Activated naive CD8-positive, alpha-beta T cell (primary cell): ENCODE results near the gene ADAMTS17.
"Not testable (repeated sequence)": the region's sequence is repeated elsewhere in the genome, so short reads cannot be mapped to it uniquely, and the experiment has no call there.

Experiments used
- H3K27ac Mint-ChIP-seq: one replicate; pipeline ENCODE4 v1.8.0; 2021; ENCODE audit warnings: mixed read lengths
- H3K27me3 Mint-ChIP-seq: one replicate; pipeline ENCODE4 v1.8.0; 2021; ENCODE audit warnings: mixed read lengths
- H3K36me3 Mint-ChIP-seq: one replicate; pipeline ENCODE4 v1.8.0; 2021; ENCODE audit warnings: mixed read lengths
- H3K4me1 Mint-ChIP-seq: one replicate; pipeline ENCODE4 v1.8.0; 2021; ENCODE audit warnings: low read depth, mixed read lengths
- H3K4me3 Mint-ChIP-seq: one replicate; pipeline ENCODE4 v1.8.0; 2021; ENCODE audit warnings: mild to moderate bottlenecking, mixed read lengths
- H3K9me3 Mint-ChIP-seq: one replicate; pipeline ENCODE4 v1.8.0; 2021; ENCODE audit warnings: low read depth, mixed read lengths

The ADAMTS17 gene

DNA sequence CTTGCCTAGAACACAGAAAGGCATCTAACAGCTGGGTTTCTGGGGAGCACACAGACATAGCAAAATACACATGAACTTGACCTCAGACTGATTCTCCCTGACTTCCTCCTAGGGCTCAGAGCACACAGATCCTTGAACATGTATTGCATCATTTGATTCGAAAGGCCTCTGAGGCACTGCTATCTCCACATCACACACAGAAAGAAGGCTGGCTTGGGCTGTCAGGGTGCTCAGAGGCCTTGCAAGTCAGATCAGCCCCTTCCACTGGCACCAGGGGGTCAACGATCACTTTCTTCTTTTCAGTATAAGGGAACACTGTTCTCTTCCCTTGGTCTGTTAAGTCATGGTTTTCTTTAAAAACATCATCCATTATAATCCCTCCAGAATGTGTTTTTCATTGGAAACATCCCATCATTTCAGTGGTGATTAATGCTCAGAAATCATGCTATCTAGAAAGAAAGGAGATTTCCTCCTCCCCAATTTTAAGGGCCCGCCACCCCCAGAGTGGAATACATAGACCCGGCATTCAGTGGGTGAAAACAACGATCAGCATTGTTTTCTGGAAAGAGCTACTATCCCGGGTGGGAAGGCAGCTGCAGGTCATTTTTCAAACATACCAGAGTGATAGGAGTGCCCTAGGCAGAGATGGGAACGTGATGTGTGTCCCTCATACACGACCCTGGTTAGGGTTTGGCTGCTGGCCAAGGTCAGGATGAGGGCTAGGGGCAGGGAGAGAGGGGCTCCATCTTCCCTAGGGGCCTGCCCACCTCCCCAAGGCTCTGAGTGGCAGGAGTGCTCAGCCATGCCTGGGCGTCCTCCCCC is 355.3 kb downstream of the ADAMTS17 start:
- H3K27ac Mint-ChIP-seq = no peak overlapping the region
- no peak overlapping the region for H3K4me3 Mint-ChIP-seq
- no peaks in the 10 kb centered on the region for H3K9me3 Mint-ChIP-seq
- H3K4me1 Mint-ChIP-seq = no peaks in the 10 kb centered on the region
- H3K36me3 Mint-ChIP-seq = peaks cover 12% of the 10 kb centered on the region
- H3K27me3 Mint-ChIP-seq = no peaks in the 10 kb centered on the region

DNA sequence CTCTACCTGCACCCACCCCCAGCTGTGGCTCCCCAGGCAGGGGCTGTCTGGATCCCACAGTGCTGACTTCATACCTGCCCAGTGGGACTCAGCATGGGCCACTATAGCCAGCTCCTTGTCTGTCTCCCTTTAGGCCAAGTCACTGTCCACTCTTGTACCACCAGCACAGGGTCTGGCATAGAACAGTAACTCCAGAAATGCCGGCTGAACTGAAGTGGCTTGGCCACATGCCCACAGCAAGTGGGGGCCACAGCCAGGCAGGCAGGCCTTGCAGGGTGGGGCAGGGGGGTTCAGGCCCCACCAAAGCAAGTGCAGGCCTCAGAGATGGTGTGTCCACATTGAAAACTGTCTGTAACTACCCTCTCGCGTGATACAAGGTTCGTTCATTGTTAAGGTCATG is 355.9 kb downstream of the ADAMTS17 start:
- no peaks in the 10 kb centered on the region for H3K4me1 Mint-ChIP-seq
- H3K36me3 Mint-ChIP-seq = peaks cover 12% of the 10 kb centered on the region
- no peak overlapping the region for H3K27ac Mint-ChIP-seq
- no peaks in the 10 kb centered on the region for H3K27me3 Mint-ChIP-seq
- no peak overlapping the region for H3K4me3 Mint-ChIP-seq
- no peaks in the 10 kb centered on the region for H3K9me3 Mint-ChIP-seq

DNA sequence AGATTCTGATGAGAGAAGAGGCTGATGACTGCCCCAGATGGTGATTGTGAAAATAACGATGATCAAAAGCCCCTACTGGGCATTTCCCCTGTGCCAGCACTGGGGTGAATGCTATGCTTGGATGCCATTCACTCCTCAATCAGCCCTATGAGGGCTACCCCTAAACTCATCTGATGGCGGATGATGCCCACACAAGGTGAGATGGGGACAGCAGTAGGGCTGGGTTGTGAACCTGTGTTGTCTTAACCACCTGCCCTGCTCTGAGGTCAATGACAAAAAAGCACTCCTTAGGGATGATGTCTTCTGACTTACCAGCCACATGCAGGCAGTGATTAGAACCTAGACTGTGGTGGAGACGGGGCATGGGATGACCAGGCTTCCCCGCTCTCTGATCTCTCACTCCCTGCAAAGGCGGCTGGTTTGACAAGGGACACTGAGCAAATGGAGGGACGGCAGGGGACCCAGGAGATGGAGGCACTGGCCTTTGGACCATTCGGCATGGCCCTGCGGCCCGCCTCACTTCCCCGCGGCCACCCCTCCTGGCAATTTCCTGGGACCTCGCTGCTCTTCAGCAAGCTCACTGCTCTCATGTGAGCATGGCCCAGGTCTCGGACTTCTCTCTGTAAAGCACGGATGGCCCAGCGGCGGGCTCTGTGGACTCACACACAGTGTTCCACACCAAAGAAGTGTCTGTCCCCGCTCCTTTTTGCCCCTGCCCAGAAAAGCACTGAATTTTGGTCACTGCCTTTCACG is 357.1 kb downstream of the ADAMTS17 start:
- Mint-ChIP-seq H3K4me1 (no peaks in the 10 kb centered on the region), H3K27me3 (no peaks in the 10 kb centered on the region), H3K4me3 (no peak overlapping the region), H3K36me3 (peaks cover 12% of the 10 kb centered on the region), H3K27ac (no peak overlapping the region), H3K9me3 (no peaks in the 10 kb centered on the region)

DNA sequence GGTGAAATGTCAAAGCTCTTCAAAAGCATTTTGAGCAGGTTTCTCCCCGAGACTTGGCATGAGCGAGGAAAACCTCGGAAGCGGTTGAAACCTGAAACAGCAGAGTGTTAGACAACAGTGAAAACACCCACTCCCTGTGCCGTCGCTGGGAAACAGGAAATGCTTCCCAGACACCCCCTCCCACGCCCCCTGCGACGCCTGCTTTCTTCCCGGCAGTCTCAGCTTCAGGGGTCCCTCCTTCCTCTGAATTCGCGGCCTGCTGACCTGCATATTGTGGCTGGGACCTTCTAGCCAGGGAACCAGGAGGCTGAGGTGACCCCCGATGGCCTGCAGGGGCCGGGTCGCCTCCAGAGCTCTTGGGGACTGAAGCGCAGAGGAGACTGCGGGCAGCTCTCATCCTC is 357.9 kb downstream of the ADAMTS17 start:
- no peak overlapping the region for H3K27ac Mint-ChIP-seq
- H3K36me3 Mint-ChIP-seq = peaks cover 9% of the 10 kb centered on the region
- no peaks in the 10 kb centered on the region for H3K4me1 Mint-ChIP-seq
- no peaks in the 10 kb centered on the region for H3K9me3 Mint-ChIP-seq
- H3K27me3 Mint-ChIP-seq = no peaks in the 10 kb centered on the region
- no peak overlapping the region for H3K4me3 Mint-ChIP-seq

DNA sequence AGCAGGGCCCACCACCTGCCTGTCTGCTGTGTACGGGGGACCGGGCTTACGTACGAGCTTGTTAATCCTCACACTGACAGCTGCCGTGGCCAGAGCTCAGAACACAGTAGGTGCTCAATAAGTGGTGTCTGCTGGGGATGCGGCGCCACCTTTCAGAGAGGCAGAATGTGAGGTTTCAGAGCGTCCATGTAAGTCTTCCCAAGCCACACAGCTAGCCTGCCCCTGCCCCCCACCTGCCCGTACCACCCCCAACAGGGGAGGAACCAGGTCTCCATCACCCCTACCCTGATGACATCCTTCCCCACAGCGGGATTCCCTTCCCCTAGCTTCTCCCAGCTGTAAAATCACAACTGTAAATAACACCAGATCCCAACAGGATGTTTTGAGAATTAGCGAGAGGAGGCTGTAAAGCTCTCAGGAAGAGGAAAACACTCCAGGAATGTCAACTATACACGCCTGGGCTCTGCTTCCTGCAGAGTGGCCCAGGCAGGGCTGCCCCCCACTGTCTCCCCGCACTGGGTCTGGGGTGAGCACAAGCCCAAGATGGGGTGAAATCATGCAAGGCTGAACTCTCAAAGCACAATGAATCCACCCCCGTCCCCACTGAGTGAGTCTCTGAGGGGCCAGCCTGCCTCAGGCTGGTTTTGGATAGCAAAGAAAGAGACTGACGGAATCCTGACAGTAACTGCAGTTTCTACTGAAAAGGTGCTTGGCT is 358.4 kb downstream of the ADAMTS17 start:
- Mint-ChIP-seq H3K4me1 (no peaks in the 10 kb centered on the region), H3K27ac (no peak overlapping the region), H3K4me3 (no peak overlapping the region), H3K36me3 (peaks cover 9% of the 10 kb centered on the region), H3K27me3 (no peaks in the 10 kb centered on the region), H3K9me3 (no peaks in the 10 kb centered on the region)

DNA sequence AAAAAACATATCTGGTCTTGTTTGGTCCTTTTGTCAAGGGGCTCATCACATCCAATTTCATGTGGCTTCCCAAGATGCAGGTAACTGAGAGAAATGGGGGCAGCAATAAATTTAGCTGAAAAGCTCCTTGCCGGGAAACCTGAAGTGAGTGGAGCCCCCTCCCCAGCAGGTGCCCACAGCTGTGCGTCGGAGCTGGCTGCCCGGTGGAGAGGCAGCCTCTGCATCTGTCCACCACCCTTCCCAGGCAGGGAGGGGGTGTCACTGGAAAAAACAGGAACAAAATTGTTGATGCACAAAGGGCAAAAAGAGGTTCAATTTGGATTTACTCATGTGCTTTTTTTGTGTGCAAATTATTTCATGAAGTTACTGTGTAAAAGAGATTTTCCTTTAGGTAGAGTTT is 359.1 kb downstream of the ADAMTS17 start:
- H3K9me3 Mint-ChIP-seq = no peaks in the 10 kb centered on the region
- no peaks in the 10 kb centered on the region for H3K27me3 Mint-ChIP-seq
- H3K27ac Mint-ChIP-seq = no peak overlapping the region
- H3K4me3 Mint-ChIP-seq = no peak overlapping the region
- peaks cover 5% of the 10 kb centered on the region for H3K36me3 Mint-ChIP-seq
- H3K4me1 Mint-ChIP-seq = no peaks in the 10 kb centered on the region

DNA sequence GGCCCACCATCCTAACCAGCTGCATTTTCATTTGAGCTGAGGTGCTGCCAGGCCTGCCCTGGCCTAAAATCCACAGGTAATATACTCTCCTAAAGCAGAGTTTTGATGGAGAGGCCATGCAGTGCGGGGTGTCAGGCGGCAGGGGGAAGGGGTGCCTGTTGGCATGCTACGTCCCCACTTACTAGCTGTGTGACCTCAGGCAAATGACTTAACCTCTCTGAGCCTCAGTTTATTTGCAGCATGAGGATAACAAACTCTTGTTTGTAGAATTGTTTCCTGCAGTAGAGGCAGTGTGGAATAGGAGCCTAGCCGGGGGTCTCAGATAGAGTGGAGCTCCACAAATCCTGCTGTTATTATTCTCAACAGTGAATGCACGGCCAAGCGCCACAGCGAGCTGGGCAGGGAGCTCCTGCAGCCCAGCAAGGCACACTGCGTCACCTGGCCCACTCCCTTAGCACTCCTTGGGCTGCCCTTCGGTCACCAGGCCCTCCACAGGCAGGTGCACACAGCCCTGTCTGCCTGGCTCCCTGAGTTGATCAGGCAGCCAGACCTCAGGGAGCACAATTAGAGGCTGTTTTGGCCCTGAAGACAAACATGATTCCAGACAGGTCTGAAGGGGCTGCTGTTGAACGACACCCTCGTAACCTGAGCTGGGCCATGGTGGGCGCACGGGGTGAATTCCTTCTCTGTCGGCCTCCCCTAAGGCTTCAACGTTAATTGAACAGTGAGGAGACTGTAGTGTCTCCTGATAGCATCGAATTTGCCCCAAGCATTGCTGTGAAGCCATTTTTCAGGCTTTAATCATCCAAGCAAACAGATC is 359.7 kb downstream of the ADAMTS17 start:
- no peak overlapping the region for H3K27ac Mint-ChIP-seq
- peaks cover 5% of the 10 kb centered on the region for H3K36me3 Mint-ChIP-seq
- H3K27me3 Mint-ChIP-seq = no peaks in the 10 kb centered on the region
- no peak overlapping the region for H3K4me3 Mint-ChIP-seq
- H3K9me3 Mint-ChIP-seq = no peaks in the 10 kb centered on the region
- no peaks in the 10 kb centered on the region for H3K4me1 Mint-ChIP-seq

DNA sequence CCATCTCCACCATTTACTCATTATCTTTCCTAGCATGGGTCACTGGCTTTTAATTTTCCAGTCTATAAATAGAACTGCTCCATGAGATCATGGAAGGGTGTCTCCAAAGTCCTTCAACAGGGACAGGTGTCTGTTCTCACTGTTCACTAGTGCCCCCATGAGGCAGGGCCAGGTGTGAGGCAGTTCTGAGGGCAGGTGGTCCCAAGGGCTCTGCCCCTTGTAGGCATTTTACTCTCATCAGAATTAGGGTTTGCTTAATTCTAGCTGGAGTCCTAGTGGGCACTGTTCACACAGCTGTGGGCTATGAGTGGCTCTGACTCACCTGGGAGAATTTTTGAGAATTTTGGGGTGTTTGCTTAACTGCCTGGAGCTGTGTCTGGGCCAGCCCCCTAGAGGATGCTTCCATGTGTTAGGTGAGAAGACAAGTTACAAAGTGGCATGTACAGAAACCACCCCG is 360.6 kb downstream of the ADAMTS17 start:
- no peaks in the 10 kb centered on the region for H3K27me3 Mint-ChIP-seq
- H3K9me3 Mint-ChIP-seq = no peaks in the 10 kb centered on the region
- H3K27ac Mint-ChIP-seq = no peak overlapping the region

DNA sequence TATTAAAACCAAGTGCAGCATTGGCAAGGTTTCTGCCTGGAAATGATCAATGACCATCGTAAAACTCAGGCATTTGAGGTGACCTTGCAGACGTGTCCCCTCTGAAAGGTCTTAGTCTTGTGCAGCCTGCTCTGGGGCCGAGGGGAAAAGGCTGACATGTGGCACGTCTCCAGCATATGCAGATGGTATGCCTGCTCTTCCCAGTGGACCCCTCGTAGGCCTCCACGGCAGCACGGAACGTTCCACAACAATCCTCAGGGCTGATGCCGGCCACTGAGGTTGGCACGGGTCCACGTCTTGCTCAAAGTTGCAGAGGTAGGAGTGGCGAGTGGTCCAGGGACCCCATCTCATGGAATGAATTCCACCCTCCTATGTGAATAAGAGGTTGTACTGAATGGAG is 361.0 kb downstream of the ADAMTS17 start:
- Mint-ChIP-seq H3K4me1 (no peaks in the 10 kb centered on the region), H3K9me3 (no peaks in the 10 kb centered on the region), H3K27me3 (no peaks in the 10 kb centered on the region), H3K4me3 (no peak overlapping the region), H3K27ac (no peak overlapping the region), H3K36me3 (peaks cover 5% of the 10 kb centered on the region)

More for the DNA sequence above, 360.6 kb downstream of the ADAMTS17 start:
- no peak overlapping the region for H3K4me3 Mint-ChIP-seq
- peaks cover 5% of the 10 kb centered on the region for H3K36me3 Mint-ChIP-seq
- H3K4me1 Mint-ChIP-seq = no peaks in the 10 kb centered on the region

DNA sequence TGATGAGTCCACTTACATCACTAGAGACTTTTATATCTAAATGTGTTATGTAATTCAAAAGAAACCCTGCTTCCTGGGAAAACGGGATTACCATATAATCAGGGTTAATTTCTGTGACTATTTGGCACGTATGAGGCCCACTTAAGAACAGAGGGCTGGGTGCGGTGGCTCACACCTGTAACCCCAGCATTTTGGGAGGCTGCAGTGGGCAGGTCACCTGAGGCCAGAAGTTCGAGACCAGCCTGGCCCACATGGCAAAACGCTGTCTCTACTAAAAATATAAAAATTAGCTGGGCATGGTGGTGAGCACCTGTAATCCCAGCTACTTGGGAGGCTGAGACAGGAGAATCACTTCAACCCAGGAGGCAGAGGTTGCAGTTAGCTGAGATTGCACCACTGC is 361.9 kb downstream of the ADAMTS17 start:
- H3K9me3 Mint-ChIP-seq, H3K27ac Mint-ChIP-seq, H3K4me1 Mint-ChIP-seq, H3K4me3 Mint-ChIP-seq, H3K27me3 Mint-ChIP-seq, H3K36me3 Mint-ChIP-seq: not testable (repeated sequence)

DNA sequence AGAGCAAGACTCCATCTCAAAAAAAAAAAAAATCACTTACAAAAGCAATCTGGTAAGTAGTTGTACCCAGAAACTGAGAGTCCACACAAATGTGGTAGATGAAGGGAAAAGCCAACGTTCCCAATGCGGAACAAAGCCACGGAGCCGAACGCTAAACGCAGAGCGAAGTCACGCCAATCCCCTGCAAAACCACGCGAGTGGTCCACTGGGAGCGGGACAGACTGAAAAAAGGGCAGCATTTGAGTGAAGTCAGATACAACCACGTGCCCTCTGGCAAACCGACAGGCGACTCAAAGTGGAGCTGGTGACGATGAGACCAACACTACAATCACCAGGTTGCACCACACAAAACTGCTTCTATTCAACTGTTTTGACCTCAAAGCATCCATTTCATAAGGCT is 362.4 kb downstream of the ADAMTS17 start:
- H3K27ac Mint-ChIP-seq = no peak overlapping the region
- H3K4me3 Mint-ChIP-seq = no peak overlapping the region
- H3K9me3 Mint-ChIP-seq = no peaks in the 10 kb centered on the region
- H3K27me3 Mint-ChIP-seq = no peaks in the 10 kb centered on the region
- H3K36me3 Mint-ChIP-seq = no peaks in the 10 kb centered on the region
- H3K4me1 Mint-ChIP-seq = no peaks in the 10 kb centered on the region

DNA sequence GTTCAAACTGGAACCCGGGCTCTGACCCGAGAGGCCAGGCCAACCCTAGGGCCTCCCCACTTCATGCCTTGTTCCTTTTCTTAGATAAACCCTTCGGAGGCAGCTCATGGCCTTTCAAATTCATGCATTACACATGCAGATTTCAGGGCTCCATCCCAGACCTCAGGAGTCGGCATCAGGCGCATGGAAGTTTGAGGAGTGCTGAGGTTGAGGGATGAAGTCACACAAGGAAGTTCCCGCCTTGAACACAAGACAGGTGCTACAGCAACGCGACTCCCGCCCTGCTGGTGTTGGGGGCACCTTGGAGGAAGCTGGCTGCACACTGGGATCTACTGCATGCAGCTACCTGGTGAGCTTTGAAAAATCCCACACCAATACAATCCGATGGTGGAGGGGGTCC is 363.3 kb downstream of the ADAMTS17 start:
- Mint-ChIP-seq H3K27ac (no peak overlapping the region), H3K4me1 (no peaks in the 10 kb centered on the region), H3K27me3 (no peaks in the 10 kb centered on the region), H3K36me3 (no peaks in the 10 kb centered on the region), H3K9me3 (no peaks in the 10 kb centered on the region), H3K4me3 (no peak overlapping the region)

DNA sequence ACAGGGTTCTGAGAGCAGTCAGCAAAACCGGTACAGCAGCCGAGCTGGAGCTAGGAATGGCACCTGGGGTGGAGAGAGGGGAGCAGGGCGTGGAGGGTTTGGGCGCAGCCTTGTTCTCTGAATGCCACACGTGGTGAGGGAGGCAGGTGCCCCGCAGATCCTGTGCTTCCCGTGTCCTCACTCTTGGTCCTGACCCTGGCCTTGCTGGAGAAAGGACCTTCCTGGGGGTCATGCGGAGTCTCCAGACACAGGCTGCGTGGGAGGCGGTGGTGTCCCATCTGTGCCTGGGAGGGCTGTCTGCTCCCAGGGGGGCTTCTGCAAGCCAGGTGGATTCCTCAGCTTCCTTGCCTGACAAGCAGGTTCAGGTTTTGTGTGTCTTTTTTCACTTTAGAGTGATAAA is 363.8 kb downstream of the ADAMTS17 start:
- no peak overlapping the region for H3K4me3 Mint-ChIP-seq
- H3K27ac Mint-ChIP-seq = no peak overlapping the region
- no peaks in the 10 kb centered on the region for H3K36me3 Mint-ChIP-seq
- H3K27me3 Mint-ChIP-seq = no peaks in the 10 kb centered on the region
- H3K9me3 Mint-ChIP-seq = no peaks in the 10 kb centered on the region
- H3K4me1 Mint-ChIP-seq = no peaks in the 10 kb centered on the region

DNA sequence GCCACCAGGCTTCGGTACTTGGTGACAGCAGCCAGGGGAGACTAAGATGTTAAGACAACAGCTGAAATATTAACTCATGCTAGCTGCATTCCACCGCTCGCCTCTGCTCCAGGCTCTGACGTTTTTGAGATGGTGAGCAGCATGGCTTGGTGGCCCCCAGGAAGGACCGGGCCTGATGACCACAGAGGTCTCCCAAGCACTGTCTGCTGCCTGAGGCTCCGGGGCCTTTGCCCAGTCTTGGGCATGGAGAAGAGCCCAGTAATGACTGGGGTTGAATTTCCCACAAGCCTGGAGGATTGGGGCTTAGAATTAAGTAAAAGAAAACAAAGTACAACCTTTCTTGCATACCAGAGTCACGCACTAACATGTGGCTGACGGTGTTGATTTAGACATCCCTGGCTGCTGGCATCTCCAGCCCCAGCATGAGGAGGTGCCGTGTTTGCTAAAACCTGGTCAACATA is 364.9 kb downstream of the ADAMTS17 start:
- no peak overlapping the region for H3K27ac Mint-ChIP-seq
- H3K4me1 Mint-ChIP-seq = no peaks in the 10 kb centered on the region
- no peaks in the 10 kb centered on the region for H3K9me3 Mint-ChIP-seq
- no peaks in the 10 kb centered on the region for H3K27me3 Mint-ChIP-seq
- no peak overlapping the region for H3K4me3 Mint-ChIP-seq
- H3K36me3 Mint-ChIP-seq = no peaks in the 10 kb centered on the region
